SW 1271 (cell line): ENCODE results near the gene SHROOM4.

Experiments used
- DNase-seq, 2 experiments: peaks; one replicate each; lab custom pipeline; 2025; lab: John Stamatoyannopoulos, UW

SHROOM4 gene, protein sequence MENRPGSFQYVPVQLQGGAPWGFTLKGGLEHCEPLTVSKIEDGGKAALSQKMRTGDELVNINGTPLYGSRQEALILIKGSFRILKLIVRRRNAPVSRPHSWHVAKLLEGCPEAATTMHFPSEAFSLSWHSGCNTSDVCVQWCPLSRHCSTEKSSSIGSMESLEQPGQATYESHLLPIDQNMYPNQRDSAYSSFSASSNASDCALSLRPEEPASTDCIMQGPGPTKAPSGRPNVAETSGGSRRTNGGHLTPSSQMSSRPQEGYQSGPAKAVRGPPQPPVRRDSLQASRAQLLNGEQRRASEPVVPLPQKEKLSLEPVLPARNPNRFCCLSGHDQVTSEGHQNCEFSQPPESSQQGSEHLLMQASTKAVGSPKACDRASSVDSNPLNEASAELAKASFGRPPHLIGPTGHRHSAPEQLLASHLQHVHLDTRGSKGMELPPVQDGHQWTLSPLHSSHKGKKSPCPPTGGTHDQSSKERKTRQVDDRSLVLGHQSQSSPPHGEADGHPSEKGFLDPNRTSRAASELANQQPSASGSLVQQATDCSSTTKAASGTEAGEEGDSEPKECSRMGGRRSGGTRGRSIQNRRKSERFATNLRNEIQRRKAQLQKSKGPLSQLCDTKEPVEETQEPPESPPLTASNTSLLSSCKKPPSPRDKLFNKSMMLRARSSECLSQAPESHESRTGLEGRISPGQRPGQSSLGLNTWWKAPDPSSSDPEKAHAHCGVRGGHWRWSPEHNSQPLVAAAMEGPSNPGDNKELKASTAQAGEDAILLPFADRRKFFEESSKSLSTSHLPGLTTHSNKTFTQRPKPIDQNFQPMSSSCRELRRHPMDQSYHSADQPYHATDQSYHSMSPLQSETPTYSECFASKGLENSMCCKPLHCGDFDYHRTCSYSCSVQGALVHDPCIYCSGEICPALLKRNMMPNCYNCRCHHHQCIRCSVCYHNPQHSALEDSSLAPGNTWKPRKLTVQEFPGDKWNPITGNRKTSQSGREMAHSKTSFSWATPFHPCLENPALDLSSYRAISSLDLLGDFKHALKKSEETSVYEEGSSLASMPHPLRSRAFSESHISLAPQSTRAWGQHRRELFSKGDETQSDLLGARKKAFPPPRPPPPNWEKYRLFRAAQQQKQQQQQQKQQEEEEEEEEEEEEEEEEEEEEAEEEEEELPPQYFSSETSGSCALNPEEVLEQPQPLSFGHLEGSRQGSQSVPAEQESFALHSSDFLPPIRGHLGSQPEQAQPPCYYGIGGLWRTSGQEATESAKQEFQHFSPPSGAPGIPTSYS (N-terminal part only)

GRCh38 chrX:50813843-50814661 lies at the start of gene SHROOM4:
TSS of gene SHROOM4 (minus strand) at chrX:50814194. CDS start at chrX:50814018, 176 bp downstream.
- no peak for DNase-seq

- DNase-seq, result no peak
These were observed 49.5 kb upstream of the SHROOM4 start for GRCh38 chrX:50863471-50863870.

DNA sequence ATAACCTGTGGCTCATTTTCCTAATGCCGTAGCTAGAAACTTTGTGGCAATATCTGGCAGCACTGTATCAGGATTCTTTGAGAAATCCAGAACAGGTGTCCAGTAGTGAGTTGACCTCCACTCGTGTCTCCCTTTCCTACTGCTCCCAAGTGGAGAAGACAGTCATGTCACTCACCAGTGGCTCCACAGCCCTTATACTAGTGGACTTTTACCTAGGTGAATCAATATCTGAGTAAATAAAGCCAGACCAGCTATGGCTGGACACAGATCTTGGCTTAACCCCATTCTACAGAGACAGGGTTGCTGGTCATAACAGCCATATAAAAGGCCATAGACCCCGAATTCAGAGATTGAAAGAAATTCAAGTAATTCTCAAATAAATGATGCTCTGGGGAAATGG lies 46.5 kb upstream of the SHROOM4 start:
- DNase-seq, result no peak

- no peak for DNase-seq
These were observed 44.6 kb upstream of the SHROOM4 start for GRCh38 chrX:50858548-50858947.

DNA sequence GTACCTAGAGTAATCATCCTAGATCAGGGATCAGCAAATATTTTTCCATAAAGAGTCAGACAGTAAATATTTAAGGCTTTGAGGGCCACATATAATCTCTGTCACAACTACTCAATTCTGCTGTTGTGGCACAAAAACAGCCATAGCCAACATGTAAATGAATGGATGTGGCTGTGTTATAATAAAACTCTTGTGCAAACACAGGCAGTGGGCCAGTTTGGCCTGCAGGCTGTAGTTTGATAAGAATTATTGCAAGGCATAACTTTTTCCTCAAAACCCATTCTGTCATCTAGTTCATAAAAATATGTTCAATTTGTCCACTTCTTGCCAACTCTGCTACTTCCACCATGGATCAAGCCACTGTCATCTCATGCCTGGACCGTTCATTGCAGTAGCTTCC lies 39.4 kb upstream of the SHROOM4 start:
- DNase-seq, result no peak

DNA sequence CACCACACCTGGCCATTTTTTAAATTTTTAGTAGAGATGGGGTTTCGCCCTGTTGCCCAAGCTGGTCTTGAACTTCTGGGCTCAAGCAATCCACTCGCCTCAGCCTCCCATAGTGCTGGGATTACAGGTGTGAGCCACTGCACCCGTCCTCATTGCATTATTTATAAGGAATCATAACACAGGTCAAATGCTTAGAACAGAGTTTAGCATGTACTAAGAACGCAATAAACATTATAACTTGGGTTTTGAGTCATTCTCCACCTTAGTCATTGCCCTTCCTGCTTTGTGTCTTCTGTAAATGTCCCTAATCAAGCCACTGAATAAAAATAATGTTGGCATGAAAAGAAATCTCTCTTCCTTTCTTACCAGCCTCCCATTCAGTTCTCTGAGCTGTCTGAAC lies 38.5 kb upstream of the SHROOM4 start:
- no peak for DNase-seq

DNA sequence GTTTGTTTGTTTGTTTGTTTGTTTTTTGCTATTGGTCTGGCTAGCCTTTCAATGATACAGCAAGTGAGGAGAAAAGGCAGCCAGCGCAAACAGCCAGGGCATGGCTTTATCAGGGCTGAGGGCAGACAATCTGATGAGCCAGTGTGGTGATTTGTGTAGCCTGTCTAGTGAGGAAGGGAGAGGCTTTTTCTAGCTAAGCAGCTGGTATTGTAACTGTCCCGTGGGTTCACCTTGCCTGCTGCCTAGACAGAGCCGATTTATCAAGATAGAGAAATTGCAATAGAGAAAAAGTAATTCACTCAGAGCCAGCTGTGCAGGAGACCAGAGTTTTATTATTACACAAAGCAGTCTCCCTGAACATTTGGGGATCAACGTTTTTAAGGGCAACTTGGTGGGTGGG lies 28.2 kb upstream of the SHROOM4 start:
- no peak for DNase-seq

GRCh38 chrX:50839730-50840129 lies 25.7 kb upstream of the SHROOM4 start:
- DNase-seq, result no peak

DNA sequence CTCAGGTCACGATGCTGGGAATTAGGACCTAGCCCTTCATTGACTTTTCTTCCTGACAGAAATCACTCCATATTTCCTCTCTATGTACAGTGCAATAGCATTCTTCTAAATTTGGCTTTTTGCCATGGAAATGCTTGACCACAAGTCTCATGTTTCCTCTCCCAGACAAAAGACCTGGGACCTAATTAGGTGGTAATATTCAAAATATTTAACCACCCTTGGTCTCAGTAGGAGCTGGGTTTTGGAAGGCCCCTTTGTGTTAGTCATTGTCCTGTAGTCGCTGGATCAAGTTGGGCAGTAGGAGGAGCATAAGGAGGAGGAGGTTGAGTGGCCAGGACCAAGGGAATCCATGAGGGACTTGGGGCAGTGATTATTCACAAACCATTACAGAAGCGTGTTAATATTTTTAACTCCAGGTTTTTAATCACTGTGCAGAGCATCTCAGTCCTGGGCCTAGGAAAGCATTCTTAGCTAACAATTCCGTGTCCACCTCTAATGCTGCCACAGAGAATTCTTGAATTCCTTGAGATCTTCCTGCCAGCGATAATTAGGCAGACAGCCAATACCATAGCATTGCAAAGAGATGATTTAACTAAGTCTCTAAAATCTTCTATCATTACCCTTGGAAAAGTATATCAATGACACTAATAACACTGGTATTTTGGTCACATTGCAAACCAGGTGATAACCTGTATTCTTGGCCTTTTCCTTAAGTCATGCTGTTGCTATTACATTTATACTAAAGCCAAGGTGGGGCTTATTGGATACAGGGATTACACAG lies 25.0 kb upstream of the SHROOM4 start:
- no peak for DNase-seq

- no peak for DNase-seq
These were observed 14.0 kb upstream of the SHROOM4 start for GRCh38 chrX:50827996-50828395.

GRCh38 chrX:50825825-50826224 lies 11.8 kb upstream of the SHROOM4 start:
- no peak for DNase-seq

DNA sequence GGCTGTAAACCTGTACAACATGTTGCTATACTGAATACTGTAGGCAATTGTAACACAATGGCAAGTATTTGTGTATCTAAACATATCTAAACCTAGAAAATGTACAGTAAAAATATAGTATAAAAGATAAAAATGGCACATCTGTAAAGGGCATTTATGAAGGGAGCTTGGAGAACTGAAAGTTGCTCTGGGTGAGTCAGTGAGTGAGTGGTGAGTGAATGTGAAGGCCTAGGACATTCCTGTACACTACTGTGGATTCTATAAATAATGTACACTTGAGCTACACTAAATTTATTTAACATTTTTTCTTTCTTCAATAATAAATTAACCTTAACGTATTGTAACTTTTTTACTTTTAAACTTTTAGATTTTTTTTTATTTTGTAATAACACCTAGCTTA lies 5.0 kb upstream of the SHROOM4 start:
- no peak for DNase-seq

DNA sequence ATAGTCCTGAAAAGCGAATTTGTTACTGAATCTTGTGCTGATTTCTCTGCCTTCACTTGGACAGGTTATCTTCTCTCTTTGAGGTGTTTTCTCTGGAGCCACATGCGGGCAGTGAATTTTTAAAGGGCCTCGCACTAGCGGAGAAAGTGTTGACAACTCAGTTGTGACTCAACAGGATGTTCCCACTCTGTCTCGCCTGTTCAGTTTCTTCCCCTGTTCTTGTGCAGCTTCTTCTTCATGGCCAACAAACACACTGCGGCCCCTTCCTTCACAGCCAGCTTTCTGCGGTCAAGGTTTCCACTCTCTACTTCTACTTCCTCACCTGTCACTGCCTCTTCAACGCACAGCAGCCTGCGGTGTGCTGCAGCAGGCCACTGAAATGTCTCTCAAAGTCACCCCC lies 1.1 kb upstream of the SHROOM4 start:
- DNase-seq, result no peak

- no peak for DNase-seq
These were observed 707 bp upstream of the SHROOM4 start for GRCh38 chrX:50814701-50815100.

GRCh38 chrX:50812995-50813842 lies 775 bp downstream of the SHROOM4 start:
- no peak for DNase-seq

- no peak for DNase-seq
These were observed 8.7 kb downstream of the SHROOM4 start for GRCh38 chrX:50805276-50805675.

DNA sequence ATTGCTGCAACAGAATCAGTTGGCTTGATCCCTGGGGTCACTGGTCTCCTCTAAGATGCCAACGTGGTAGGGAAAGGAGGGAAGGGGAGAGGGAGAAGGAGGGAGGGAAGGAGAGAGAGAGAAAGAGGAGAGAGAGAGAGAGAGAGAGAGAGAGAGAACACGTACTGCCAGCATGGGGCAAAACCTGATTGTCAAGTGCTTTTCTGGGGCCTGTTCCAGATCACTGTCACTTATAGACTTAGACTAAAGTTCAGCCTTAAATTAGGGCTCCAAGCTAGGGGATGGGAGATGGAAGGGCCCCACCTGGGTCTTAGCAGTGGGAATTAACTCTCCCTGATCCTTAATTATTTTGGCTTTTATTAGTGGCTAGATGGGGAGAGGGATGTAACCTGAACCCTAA lies 12.9 kb downstream of the SHROOM4 start:
- no peak for DNase-seq

- DNase-seq, result no peak
These were observed 14.4 kb downstream of the SHROOM4 start for GRCh38 chrX:50799531-50799961.

GRCh38 chrX:50798783-50799182 lies 15.2 kb downstream of the SHROOM4 start:
- DNase-seq, result no peak

DNA sequence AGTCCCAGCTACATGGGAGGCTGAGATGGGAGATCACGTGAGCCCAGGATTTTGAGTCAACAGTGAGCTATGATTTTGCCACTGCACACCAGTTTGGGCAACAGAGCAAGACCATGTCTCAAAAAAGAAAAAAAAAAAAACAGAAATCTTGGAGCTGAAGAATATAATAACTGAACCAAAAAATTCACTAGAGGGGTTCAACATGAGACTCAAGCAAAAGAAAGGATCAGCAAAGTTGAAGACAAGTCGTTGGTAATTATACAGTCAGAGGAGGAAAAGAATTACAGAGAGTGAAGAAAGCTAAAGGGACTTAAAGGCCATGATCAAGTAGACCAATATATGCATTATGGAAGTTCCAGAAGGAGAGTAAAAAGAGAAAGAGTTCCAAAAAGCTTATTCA lies 26.9 kb downstream of the SHROOM4 start:
- no peak for DNase-seq
